Fibroblast of skin of right biceps (primary cell): ENCODE results near the gene OR8B3.
"Not testable (repeated sequence)": the region's sequence is repeated elsewhere in the genome, so short reads cannot be mapped to it uniquely, and the experiment has no call there.

Experiments used
- DNase-seq: peaks from one replicate; pipeline ENCODE4 v3.0.0-alpha.2; 2013

The OR8B3 gene

GRCh38 chr11:124398924-124399323 is at the start of gene OR8B3:
OR8B3 (minus strand) TSS chr11:124399024; CDS start chr11:124397351, 1,673 bp downstream.
- DNase-seq = no peak

GRCh38 chr11:124446916-124447315 is 48.1 kb upstream of the OR8B3 start:
- DNase-seq = no peak

GRCh38 chr11:124445646-124446150 is 46.9 kb upstream of the OR8B3 start, which contains the start of gene OR8B8:
OR8B8 (minus strand) TSS chr11:124445696; CDS start chr11:124441085, 4,611 bp downstream.
- no peak for DNase-seq

GRCh38 chr11:124442847-124443246 is 44.0 kb upstream of the OR8B3 start:
- no peak for DNase-seq

- DNase-seq = no peak
These were observed 43.6 kb upstream of the OR8B3 start for GRCh38 chr11:124442442-124442841.

- DNase-seq = no peak
These were observed 42.7 kb upstream of the OR8B3 start for GRCh38 chr11:124441519-124441918.

- DNase-seq = no peak
These were observed 42.3 kb upstream of the OR8B3 start for GRCh38 chr11:124441081-124441480.

GRCh38 chr11:124440608-124441007 is 41.8 kb upstream of the OR8B3 start:
- DNase-seq = no peak

GRCh38 chr11:124434699-124435098 is 35.9 kb upstream of the OR8B3 start:
- DNase-seq = no peak

GRCh38 chr11:124429599-124429998 is 30.8 kb upstream of the OR8B3 start:
- DNase-seq = no peak

GRCh38 chr11:124424384-124424921 is 25.6 kb upstream of the OR8B3 start, which contains the start of gene OR8B4:
OR8B4 (minus strand) TSS chr11:124424871; CDS start chr11:124424871, 0 bp downstream.
- no peak for DNase-seq

GRCh38 chr11:124421043-124421442 is 22.2 kb upstream of the OR8B3 start:
- DNase-seq = no peak

GRCh38 chr11:124415356-124415923 is 16.6 kb upstream of the OR8B3 start:
- peak; percentile 33 for DNase-seq

- no peak for DNase-seq
These were observed 11.1 kb upstream of the OR8B3 start for GRCh38 chr11:124409906-124410305.

GRCh38 chr11:124405581-124405980 is 6.8 kb upstream of the OR8B3 start:
- peak; percentile 30 for DNase-seq

GRCh38 chr11:124403186-124403585 is 4.4 kb upstream of the OR8B3 start:
- not testable (repeated sequence) for DNase-seq

- DNase-seq = peak; percentile 84
These were observed 3.6 kb upstream of the OR8B3 start for GRCh38 chr11:124402326-124402922.

GRCh38 chr11:124396847-124397246 is 2.0 kb downstream of the OR8B3 start:
- DNase-seq = not testable (repeated sequence)

GRCh38 chr11:124394408-124394807 is 4.4 kb downstream of the OR8B3 start:
- peak; percentile 13 for DNase-seq

GRCh38 chr11:124384399-124384798 is 14.4 kb downstream of the OR8B3 start, which contains the start of gene OR8B2:
OR8B2 (minus strand) TSS chr11:124384499; CDS start chr11:124383343, 1,156 bp downstream.
- no peak for DNase-seq

GRCh38 chr11:124382857-124383256 is 16.0 kb downstream of the OR8B3 start:
- not testable (repeated sequence) for DNase-seq

GRCh38 chr11:124380585-124380984 is 18.2 kb downstream of the OR8B3 start:
- DNase-seq = no peak

- DNase-seq = no peak
These were observed 22.5 kb downstream of the OR8B3 start for GRCh38 chr11:124376280-124376679.

GRCh38 chr11:124359566-124359965 is 39.3 kb downstream of the OR8B3 start:
- no peak for DNase-seq
